ENCODE measurements around the gene BLOC1S5. TPM values are rescaled to one million over a fixed set of nuclear protein-coding genes. Genes with fewer than 3 reads are reported as not detected.

BLOC1S5 gene
- total RNA-seq, 2 experiments from 2014 or later: 22.6 to 30.7 TPM

DNA sequence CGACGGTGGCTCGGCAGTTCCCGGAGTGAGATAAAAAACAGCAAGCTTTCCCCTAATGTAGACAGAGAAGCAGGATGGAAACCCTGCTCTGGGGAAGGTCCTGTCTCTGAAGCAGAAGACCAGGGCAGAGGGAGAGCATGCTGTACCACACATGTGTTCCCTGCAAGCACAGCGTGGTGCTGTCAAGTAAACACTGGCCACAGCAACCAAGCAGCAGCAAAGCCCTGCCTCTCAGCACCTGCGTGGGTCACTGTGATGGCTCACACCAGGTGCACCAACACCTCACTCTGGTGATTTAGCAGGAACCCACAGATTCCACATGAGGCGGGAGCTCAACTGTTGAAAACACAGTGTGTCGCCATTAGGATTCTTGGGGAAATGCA is 88.4 kb downstream of the BLOC1S5 start:
- no peaks in the 10 kb centered on the region for H3K9me2 ChIP-seq (ENCODE audit: insufficient read depth, low read length)
- H3K9me3 ChIP-seq (ENCODE audit: low read length): no peaks in the 10 kb centered on the region
- H3K4me3 ChIP-seq (ENCODE audit: low read depth, low read length, poor library complexity, severe bottlenecking): no peak overlapping the region
- H3K36me3 ChIP-seq (ENCODE audit: insufficient read depth, low read length): no peaks in the 10 kb centered on the region
- no peak overlapping the region for H2AFZ ChIP-seq (ENCODE audit: low read length)
- no peak for TF ChIP-seq EZH2phosphoT487 (IDR thresholded peaks at IDR 0.05; ENCODE audit: borderline replicate concordance, low read depth, low read length)
- no peak for TF ChIP-seq CTCF (conservative IDR thresholded peaks at IDR 0.05; ENCODE audit: low read length)
- no peaks in the 10 kb centered on the region for H3K79me2 ChIP-seq (ENCODE audit: insufficient read depth, low read depth, low read length)
- DNase-seq (ENCODE audit: low spot score): no peak
- CTCF ChIA-PET (ENCODE audit: unreplicated experiment): no interaction called here
- H3K4me1 ChIP-seq (ENCODE audit: insufficient read depth, low read length, poor library complexity, severe bottlenecking): peaks cover 11% of the 10 kb centered on the region
- no peak overlapping the region for H3K27ac ChIP-seq (ENCODE audit: low read depth, low read length, poor library complexity, severe bottlenecking)
- POLR2A ChIA-PET: interaction anchor here (1.4 kb wide), 1 partner anchor 58 kb away, joined by 5 read pairs; no protein-coding TSS in a partner anchor
- no peaks in the 10 kb centered on the region for H4K20me1 ChIP-seq (ENCODE audit: insufficient read depth, low read length)
- intact Hi-C loops (cut with micrococcal nuclease; ENCODE audit: unreplicated experiment): no loop called here
- no TSS peak for BruUV-seq (replicated peaks)
- H3K4me2 ChIP-seq (ENCODE audit: low read length): no peak overlapping the region

GRCh38 chr6:7974938-7975763 is 89.0 kb downstream of the BLOC1S5 start:
- no peaks in the 10 kb centered on the region for H3K9me2 ChIP-seq (ENCODE audit: insufficient read depth, low read length)
- DNase-seq (ENCODE audit: low spot score): no peak
- ChIA-PET CTCF (ENCODE audit: unreplicated experiment) (interaction anchor here (0.7 kb wide), 1 partner anchor 22 kb away, joined by 3 read pairs; no protein-coding TSS in a partner anchor), POLR2A (interaction anchor here (1.4 kb wide), 1 partner anchor 58 kb away, joined by 5 read pairs; no protein-coding TSS in a partner anchor)
- H3K27ac ChIP-seq (ENCODE audit: low read depth, low read length, poor library complexity, severe bottlenecking): no peak overlapping the region
- no peak overlapping the region for H3K4me3 ChIP-seq (ENCODE audit: low read depth, low read length, poor library complexity, severe bottlenecking)
- H3K79me2 ChIP-seq (ENCODE audit: insufficient read depth, low read depth, low read length): no peaks in the 10 kb centered on the region
- peaks cover 11% of the 10 kb centered on the region for H3K4me1 ChIP-seq (ENCODE audit: insufficient read depth, low read length, poor library complexity, severe bottlenecking)
- TF ChIP-seq CTCF (conservative IDR thresholded peaks at IDR 0.05; ENCODE audit: low read length) (no peak), EZH2phosphoT487 (IDR thresholded peaks at IDR 0.05; ENCODE audit: borderline replicate concordance, low read depth, low read length) (no peak)
- no peak overlapping the region for H2AFZ ChIP-seq (ENCODE audit: low read length)
- peaks cover 6% of the 10 kb centered on the region; the same call in 1 of the 2 replicates for H3K9me3 ChIP-seq (ENCODE audit: low read length)
- H3K4me2 ChIP-seq (ENCODE audit: low read length): no peak overlapping the region
- H3K36me3 ChIP-seq (ENCODE audit: insufficient read depth, low read length): no peaks in the 10 kb centered on the region
- BruUV-seq (replicated peaks): no TSS peak
- intact Hi-C loops (cut with micrococcal nuclease; ENCODE audit: unreplicated experiment): no loop called here
- no peaks in the 10 kb centered on the region for H4K20me1 ChIP-seq (ENCODE audit: insufficient read depth, low read length)

- H3K4me2 ChIP-seq (ENCODE audit: low read length): no peak overlapping the region
- ChIA-PET POLR2A (no interaction called here), CTCF (ENCODE audit: unreplicated experiment) (interaction anchor here (0.7 kb wide), 1 partner anchor 21 kb away, joined by 3 read pairs; no protein-coding TSS in a partner anchor)
- H3K9me3 ChIP-seq (ENCODE audit: low read length): peaks cover 12% of the 10 kb centered on the region; the same call in 1 of the 2 replicates
- no peak overlapping the region for H3K27ac ChIP-seq (ENCODE audit: low read depth, low read length, poor library complexity, severe bottlenecking)
- TF ChIP-seq CTCF (conservative IDR thresholded peaks at IDR 0.05; ENCODE audit: low read length) (no peak), EZH2phosphoT487 (IDR thresholded peaks at IDR 0.05; ENCODE audit: borderline replicate concordance, low read depth, low read length) (no peak)
- no peaks in the 10 kb centered on the region for H3K79me2 ChIP-seq (ENCODE audit: insufficient read depth, low read depth, low read length)
- DNase-seq (ENCODE audit: low spot score): no peak
- H3K4me3 ChIP-seq (ENCODE audit: low read depth, low read length, poor library complexity, severe bottlenecking): no peak overlapping the region
- H2AFZ ChIP-seq (ENCODE audit: low read length): no peak overlapping the region
- H3K4me1 ChIP-seq (ENCODE audit: insufficient read depth, low read length, poor library complexity, severe bottlenecking): peaks cover 11% of the 10 kb centered on the region
- no peaks in the 10 kb centered on the region for H3K36me3 ChIP-seq (ENCODE audit: insufficient read depth, low read length)
- no peaks in the 10 kb centered on the region for H3K9me2 ChIP-seq (ENCODE audit: insufficient read depth, low read length)
- no peaks in the 10 kb centered on the region for H4K20me1 ChIP-seq (ENCODE audit: insufficient read depth, low read length)
- BruUV-seq (replicated peaks): no TSS peak
- intact Hi-C loops (cut with micrococcal nuclease; ENCODE audit: unreplicated experiment): no loop called here
Measured at GRCh38 chr6:7974565-7974937, 89.6 kb downstream of the BLOC1S5 start.

Measured in OCI-LY7 (cell line).